Measurements from ENCODE around the gene DNER.

DNA sequence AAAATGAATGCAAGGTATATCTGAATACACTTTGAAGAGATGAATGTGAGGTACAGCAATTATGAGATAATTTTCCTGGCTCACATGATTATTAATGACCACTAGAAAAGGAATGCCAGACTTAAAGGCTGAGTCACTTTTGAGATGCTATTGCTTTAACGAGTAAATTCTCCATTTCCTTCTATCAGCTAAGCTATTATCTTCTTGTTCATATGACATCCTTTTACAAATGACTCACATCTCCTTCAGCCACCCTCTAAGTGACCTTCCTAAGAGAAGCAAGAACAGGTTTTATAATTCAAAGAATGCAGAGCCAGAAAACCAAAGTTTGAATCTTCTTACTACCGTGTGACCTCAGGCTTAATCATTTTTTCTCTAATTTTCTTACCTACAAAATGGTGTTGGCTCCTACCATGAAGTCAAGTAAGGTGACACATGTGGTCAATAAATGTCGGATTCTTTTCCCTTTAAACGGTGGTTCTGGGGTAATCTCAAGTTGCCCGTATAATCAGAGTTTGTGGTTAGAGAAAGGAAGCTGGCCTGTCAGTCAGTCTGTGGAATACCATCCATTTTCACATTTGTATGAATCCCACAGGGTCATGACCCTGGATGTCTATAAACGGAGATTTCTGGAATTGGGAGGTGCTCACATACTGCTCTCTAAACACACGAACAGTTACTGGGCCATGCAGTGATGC lies 259.3 kb downstream of the DNER start:
- TF ChIP-seq FOXP1 (CRISPR knock-in tag; IDR thresholded peaks at IDR 0.05; ENCODE audit: borderline replicate concordance), result no peak
- no peak for TF ChIP-seq RORB (CRISPR knock-in tag; IDR thresholded peaks at IDR 0.05)
- no peak for TF ChIP-seq ETV6 (CRISPR knock-in tag; IDR thresholded peaks at IDR 0.05)

All from WTC11 (cell line).